Endothelial cell of umbilical vein (primary cell): ENCODE data around the gene P4HA3.

ENCODE experiments used
- EZH2 ChIP-seq: IDR thresholded peaks from 2 replicates; pipeline ENCODE4 v1.6.1; 2012; ENCODE audit warnings: borderline replicate concordance, low read depth, mild to moderate bottlenecking, moderate library complexity, low read length, inconsistent platforms; ENCODE audit not compliant: severe bottlenecking
- POLR2A ChIP-seq: IDR thresholded peaks from 2 replicates; pipeline ENCODE4 v1.6.1; 2012; ENCODE audit warnings: low read depth, mild to moderate bottlenecking, control low read depth, low read length

GRCh38 chr11:74237541-74237940, 73.9 kb downstream of the P4HA3 start:
- no peak for TF ChIP-seq EZH2
- no peak for TF ChIP-seq POLR2A
